Measurements from ENCODE around the gene FRYL.

DNA sequence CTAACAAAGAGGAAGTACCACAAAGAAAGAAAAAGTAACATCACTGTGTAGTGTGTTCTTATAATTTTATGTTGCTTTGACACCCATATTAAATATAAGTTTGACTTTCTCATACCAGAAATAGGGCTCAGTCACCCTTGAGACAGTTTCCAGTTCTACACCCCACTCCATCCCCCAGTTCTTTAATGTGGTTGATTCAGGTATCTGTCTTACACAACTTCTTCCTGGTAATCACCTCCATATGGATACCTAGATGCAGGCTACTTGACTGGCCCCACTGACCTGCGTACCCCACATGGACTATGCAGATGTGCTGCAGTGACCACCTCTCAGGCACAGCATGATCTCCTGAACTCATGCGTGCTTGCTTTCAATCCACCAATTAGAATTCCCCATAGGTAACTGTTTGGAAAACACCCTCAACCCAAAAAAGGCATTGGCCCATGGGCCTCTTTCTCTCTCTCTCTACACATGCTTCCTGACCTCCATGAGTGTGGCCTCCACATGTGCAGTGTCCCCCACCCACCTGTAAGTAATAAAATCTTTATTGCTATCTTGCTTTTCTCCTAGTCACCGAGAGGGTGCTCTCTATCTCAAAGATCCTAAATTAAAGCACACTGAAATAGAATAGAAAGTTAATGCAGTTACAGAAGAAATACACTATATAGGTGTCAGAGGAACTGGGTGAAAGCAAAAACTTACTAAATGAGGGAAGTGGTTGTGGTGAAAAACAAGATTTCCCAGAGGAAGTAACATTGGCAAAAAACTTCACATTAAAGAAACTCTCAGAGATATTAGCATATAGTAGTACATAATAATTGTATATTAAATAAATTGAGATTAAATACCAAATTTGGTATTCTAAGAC is 191.6 kb downstream of the FRYL start:
- no peak for TF ChIP-seq CTCF (IDR thresholded peaks at IDR 0.05)
- TF ChIP-seq POLR2A (IDR thresholded peaks at IDR 0.05), result no peak
